ENCODE measurements around the gene SGMS1. TPM values are rescaled to one million over a fixed set of nuclear protein-coding genes. Genes with fewer than 3 reads are reported as not detected.

The SGMS1 gene
- total RNA-seq, 1 donor from 2014 or later = 25.0 TPM

- peaks cover 2% of the 10 kb centered on the region for H3K36me3 Mint-ChIP-seq (ENCODE audit: insufficient read depth)
- TF ChIP-seq CTCF (IDR thresholded peaks at IDR 0.05; ENCODE audit: unreplicated experiment) = no peak
- peak overlapping the region; percentile 45 for H3K27ac Mint-ChIP-seq
- no peaks in the 10 kb centered on the region for H3K27me3 Mint-ChIP-seq
- H3K4me1 Mint-ChIP-seq (ENCODE audit: low read depth) = peaks cover 34% of the 10 kb centered on the region
- H3K4me3 Mint-ChIP-seq (ENCODE audit: low read depth) = no peak overlapping the region
- no peaks in the 10 kb centered on the region for H3K9me3 Mint-ChIP-seq (ENCODE audit: low read depth)
- DNase-seq (ENCODE audit: low spot score, unreplicated experiment) = no peak
Measured at GRCh38 chr10:50567384-50567783, 56.4 kb downstream of the SGMS1 start.

GRCh38 chr10:50566150-50566549 lies 57.6 kb downstream of the SGMS1 start:
- Mint-ChIP-seq H3K9me3 (ENCODE audit: low read depth) (no peaks in the 10 kb centered on the region), H3K36me3 (ENCODE audit: insufficient read depth) (peaks cover 2% of the 10 kb centered on the region), H3K27me3 (no peaks in the 10 kb centered on the region), H3K4me3 (ENCODE audit: low read depth) (no peak overlapping the region), H3K4me1 (ENCODE audit: low read depth) (peaks cover 38% of the 10 kb centered on the region), H3K27ac (peak overlapping the region; percentile 22)
- DNase-seq (ENCODE audit: low spot score, unreplicated experiment) = no peak
- TF ChIP-seq CTCF (IDR thresholded peaks at IDR 0.05; ENCODE audit: unreplicated experiment) = no peak

- no peak overlapping the region for H3K4me3 Mint-ChIP-seq (ENCODE audit: low read depth)
- no peaks in the 10 kb centered on the region for H3K27me3 Mint-ChIP-seq
- peaks cover 38% of the 10 kb centered on the region for H3K4me1 Mint-ChIP-seq (ENCODE audit: low read depth)
- no peak for TF ChIP-seq CTCF (IDR thresholded peaks at IDR 0.05; ENCODE audit: unreplicated experiment)
- peak overlapping the region; percentile 18 for H3K27ac Mint-ChIP-seq
- no peaks in the 10 kb centered on the region for H3K9me3 Mint-ChIP-seq (ENCODE audit: low read depth)
- peaks cover 2% of the 10 kb centered on the region for H3K36me3 Mint-ChIP-seq (ENCODE audit: insufficient read depth)
- no peak for DNase-seq (ENCODE audit: low spot score, unreplicated experiment)
Measured at GRCh38 chr10:50565301-50566083, 58.3 kb downstream of the SGMS1 start.

GRCh38 chr10:50563906-50564305 lies 59.9 kb downstream of the SGMS1 start:
- TF ChIP-seq CTCF (IDR thresholded peaks at IDR 0.05; ENCODE audit: unreplicated experiment) = no peak
- Mint-ChIP-seq H3K27ac (no peak overlapping the region), H3K4me1 (ENCODE audit: low read depth) (peaks cover 38% of the 10 kb centered on the region), H3K36me3 (ENCODE audit: insufficient read depth) (peaks cover 2% of the 10 kb centered on the region), H3K9me3 (ENCODE audit: low read depth) (no peaks in the 10 kb centered on the region), H3K27me3 (no peaks in the 10 kb centered on the region), H3K4me3 (ENCODE audit: low read depth) (no peak overlapping the region)
- no peak for DNase-seq (ENCODE audit: low spot score, unreplicated experiment)

- Mint-ChIP-seq H3K36me3 (ENCODE audit: insufficient read depth) (peaks cover 2% of the 10 kb centered on the region), H3K27ac (peak overlapping the region; percentile 81), H3K4me3 (ENCODE audit: low read depth) (no peak overlapping the region), H3K9me3 (ENCODE audit: low read depth) (no peaks in the 10 kb centered on the region), H3K4me1 (ENCODE audit: low read depth) (peaks cover 35% of the 10 kb centered on the region), H3K27me3 (no peaks in the 10 kb centered on the region)
- TF ChIP-seq CTCF (IDR thresholded peaks at IDR 0.05; ENCODE audit: unreplicated experiment) = peak; percentile 57
- no peak for DNase-seq (ENCODE audit: low spot score, unreplicated experiment)
Measured at GRCh38 chr10:50561816-50562215, 61.9 kb downstream of the SGMS1 start.

All from progenitor cell of endocrine pancreas (in vitro differentiated cells).